HG03520 (cell line): ENCODE data around the gene ZNF346.

Experiments
- ATAC-seq: cut with Tn5 transposase; IDR thresholded peaks from one replicate; pipeline ENCODE4 v1.9.1; 2021; ENCODE audit warnings: mild to moderate bottlenecking, moderate library complexity; ENCODE audit not compliant: unreplicated experiment

Gene ZNF346

GRCh38 chr5:177066224-177066623 lies 43.7 kb downstream of the ZNF346 start:
- no peak for ATAC-seq

DNA sequence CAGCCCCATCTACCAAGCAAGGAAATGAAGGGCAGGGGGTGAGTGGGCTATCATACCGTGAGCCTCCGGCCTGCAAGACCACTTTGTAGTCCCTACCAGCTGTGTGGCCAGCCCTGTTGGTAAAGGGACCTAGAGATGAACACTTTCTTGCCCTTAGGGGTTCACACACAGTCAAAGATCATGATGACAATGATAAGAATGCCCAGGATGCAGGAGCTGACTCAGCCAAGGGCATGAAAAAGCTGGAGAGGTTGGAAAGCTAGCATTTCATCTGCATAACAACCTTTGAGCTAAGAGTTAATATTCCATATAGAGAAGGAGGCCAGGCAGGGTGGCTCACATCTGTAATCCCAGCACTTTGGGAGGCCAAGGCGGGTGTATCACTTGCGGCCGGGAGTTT lies 45.0 kb downstream of the ZNF346 start:
- ATAC-seq = no peak

DNA sequence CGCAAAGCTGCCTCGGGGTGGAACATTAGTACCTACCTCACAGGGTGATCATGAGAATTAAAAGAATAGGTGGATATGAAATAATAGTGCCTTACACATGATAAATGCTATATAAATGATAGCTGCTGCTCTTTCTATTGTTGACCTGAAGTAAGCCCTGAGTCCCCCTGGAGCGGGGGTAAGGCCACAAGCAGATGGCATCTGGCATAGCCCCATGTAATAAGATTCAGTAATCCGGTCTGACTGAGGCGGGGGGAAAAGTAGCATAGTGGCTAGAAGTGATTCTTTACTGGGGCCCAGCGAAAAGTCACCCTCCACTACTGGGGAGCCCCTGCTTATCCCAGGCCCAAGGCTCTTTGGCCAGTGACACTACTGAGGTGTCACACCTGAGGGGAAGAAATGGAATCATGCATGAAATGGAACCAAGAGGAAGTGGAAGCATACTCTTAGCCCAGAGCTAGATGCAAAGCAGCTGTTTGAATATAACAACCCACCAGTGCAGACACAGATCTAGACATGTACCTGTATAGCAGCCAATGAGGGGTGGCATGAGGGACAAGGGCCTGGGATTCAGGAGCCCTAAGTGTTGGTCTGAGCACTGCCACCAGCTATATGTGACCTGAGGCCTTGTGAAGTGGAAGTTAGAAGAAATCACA lies 48.2 kb downstream of the ZNF346 start:
- no peak for ATAC-seq

- no peak for ATAC-seq
Measured at GRCh38 chr5:177071666-177072385, 49.3 kb downstream of the ZNF346 start.

DNA sequence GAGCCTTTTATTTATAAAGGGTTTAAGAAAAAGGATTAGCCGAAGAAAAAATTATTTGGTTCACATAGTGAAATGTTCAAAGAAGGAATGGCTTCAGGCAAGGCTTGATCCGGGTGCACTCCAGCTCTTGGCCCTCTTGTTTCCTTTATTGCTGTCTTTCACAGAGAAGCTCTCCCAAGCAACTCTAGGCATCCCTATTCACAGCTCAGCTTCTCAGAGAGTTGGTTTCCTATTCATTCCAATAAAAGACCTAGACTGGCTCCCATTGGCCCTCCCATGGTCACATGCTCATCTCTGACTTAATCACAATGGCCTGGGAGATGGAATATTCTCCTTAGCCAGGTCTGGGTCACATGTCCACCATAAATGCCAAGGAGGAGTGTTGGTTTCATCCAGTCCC lies 54.8 kb downstream of the ZNF346 start:
- ATAC-seq = no peak

DNA sequence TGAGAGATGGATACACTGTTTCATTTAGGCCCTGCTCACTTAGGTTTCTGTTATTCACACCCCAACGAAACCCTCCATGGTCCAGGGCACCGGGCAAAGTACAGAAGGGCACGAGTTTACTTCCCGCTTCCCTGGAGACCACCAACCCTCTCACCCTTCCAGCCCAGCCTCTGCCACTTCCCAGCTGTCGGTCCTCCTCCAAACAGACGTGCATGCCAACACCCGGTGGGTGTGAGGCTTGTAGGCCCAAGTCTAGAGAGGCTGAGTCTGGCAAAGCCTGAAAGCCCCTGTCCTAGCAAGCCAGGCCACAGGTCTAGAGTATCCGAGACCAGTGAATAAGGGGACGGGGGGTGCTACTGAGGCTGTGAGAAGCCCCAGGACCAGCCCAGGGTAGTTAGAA lies 57.1 kb downstream of the ZNF346 start:
- ATAC-seq = no peak

GRCh38 chr5:177080265-177080664 lies 57.8 kb downstream of the ZNF346 start:
- no peak for ATAC-seq

DNA sequence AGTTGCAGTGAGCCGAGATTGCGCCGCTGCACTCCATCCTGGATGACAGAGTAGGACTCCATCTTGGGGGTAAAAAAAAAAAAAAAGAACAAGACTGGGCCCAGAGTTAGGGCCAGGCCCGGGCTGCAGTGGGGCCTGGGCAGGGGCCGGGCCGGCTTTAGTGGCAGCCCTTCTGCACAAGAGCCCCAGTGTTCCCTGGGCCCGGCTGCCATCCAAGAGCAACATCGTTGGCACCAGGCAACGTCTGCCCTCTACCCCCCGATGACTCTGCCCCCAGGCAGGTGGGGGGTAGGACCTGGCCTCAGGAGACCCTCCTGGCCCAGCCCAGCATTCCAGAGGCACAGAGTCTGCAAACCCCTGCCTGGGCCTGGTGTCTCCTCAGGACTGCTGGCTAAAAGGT lies 59.4 kb downstream of the ZNF346 start:
- ATAC-seq = no peak

DNA sequence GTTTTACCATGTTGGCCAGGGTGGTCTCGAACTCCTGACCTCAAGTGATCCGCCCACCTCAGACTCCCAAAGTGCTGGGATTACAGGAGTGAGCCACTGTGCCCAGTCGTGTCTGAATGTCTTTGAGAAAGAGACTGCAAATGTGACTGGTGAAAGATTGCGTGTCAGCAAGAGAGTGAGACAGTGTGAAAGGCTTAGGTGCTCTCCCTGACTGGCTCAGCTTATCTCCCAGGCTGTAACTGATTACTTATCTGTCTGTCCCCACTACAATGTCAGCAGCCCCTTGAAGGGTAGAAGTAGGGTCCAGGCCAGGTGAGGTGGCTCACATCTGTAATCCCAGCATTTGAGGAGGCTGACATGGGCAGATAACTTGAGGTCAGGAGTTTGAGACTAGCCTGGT lies 60.9 kb downstream of the ZNF346 start:
- no peak for ATAC-seq

DNA sequence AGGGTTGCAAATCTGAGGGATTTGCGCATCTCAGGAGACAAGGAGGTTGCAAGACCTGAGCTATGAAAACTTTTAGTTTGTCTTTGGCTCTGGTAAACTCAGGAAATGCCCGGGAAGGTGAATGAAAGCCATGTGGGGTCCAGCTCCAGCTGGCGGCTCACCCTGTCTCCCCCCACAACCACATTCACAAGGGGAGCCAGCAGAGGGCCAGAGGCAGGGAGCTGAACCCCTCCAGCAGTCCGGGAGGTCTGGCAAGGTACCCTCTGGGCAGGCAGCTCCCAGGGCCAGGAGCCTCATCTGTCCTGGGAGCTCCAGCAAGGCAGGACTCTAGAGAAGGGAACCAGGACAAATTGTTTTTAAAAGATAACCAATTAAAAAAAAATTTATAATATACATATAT lies 61.7 kb downstream of the ZNF346 start:
- ATAC-seq = no peak

DNA sequence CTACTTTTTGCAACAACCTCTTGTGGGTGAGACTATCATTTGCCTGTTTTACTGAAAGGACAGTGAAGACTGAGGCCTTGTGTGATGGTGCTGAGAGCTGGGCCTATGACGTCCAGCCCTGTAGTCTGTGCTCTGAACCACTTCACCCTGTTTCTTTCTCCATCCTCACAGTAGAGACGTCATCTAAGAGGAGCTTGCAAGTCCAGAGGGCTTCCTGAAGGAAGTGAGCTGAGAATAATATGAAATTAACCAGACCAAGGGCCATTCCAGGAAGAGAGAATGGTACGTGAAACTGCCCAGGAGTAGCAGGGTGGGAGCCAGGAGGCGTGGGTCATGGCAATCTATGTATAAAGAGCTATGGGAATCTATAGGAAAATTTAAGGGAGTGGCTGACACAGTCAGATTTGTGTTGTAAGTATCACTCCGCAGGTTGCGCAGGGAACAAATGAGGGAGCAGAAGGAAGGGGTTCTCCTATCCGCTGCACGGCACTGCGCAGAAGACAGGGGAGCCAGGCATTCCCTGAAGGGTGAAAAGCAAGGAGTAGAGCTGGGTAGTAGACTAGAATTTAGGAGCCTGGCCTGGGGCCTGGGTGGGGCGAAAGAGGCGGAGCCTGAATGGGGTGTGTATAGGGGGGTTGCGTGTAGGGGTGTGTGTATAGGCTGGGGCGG lies 63.6 kb downstream of the ZNF346 start:
- ATAC-seq = no peak

GRCh38 chr5:177086654-177087397 lies 64.3 kb downstream of the ZNF346 start, which contains the start of gene FGFR4:
Gene FGFR4, plus strand, starts transcription at chr5:177086915. Its CDS starts 2,688 bp downstream, at chr5:177089603.
- peak; percentile 48 for ATAC-seq

DNA sequence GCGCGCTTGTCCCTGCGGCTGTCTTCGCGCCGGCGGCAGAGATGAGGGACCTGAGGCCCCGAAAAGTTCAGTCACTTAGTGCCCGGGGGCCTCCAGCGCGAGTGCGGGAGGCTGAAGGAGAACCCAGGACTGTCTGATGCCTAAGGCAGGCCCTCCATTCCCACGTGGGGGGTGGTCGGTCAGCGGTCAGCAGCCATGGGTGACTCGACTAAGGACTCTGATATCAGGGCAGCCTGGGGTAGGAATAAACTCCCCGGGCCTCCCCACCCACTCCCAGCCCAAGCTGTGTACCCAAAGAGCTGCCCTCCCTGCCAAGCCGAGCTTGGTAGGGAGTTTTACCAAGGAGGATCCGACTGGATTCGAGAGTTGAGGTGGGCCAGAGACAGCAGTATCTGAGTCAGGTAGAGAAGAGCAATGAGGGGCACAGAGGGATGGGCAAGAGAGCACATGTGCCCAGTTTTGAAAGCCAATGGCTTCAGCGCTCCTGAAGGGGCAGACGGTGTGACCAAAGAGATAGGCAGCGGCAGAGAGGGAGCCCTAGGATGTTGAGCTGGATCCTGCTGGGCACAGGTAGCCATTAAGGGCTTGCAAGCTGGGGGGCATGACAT lies 65.0 kb downstream of the ZNF346 start:
- no peak for ATAC-seq

DNA sequence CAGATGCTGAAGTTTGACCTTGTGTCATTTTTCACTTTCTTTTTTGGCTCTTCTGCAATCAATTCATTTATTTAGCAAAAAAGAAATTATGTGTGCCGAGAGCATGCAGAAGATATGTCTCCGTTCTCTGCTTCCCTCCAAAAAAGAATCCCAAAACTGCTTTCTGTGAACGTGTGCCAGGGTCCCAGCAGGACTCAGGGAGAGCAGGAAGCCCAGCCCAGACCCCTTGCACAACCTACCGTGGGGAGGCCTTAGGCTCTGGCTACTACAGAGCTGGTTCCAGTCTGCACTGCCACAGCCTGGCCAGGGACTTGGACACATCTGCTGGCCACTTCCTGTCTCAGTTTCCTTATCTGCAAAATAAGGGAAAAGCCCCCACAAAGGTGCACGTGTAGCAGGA lies 66.6 kb downstream of the ZNF346 start:
- ATAC-seq = no peak

- ATAC-seq = no peak
Measured at GRCh38 chr5:177089825-177090641, 67.5 kb downstream of the ZNF346 start.

DNA sequence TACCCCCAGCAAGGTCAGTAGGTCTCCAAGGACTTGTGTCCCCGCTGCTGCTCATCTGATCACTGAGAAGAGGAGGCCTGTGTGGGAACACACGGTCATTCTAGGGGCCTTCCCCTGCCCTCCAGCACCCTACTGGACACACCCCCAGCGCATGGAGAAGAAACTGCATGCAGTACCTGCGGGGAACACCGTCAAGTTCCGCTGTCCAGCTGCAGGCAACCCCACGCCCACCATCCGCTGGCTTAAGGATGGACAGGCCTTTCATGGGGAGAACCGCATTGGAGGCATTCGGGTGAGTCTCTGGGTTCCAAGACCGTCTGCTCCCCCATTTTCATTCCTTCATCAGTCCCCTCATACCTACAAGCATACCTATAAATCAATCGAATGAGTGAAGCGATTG lies 68.3 kb downstream of the ZNF346 start:
- ATAC-seq = no peak

DNA sequence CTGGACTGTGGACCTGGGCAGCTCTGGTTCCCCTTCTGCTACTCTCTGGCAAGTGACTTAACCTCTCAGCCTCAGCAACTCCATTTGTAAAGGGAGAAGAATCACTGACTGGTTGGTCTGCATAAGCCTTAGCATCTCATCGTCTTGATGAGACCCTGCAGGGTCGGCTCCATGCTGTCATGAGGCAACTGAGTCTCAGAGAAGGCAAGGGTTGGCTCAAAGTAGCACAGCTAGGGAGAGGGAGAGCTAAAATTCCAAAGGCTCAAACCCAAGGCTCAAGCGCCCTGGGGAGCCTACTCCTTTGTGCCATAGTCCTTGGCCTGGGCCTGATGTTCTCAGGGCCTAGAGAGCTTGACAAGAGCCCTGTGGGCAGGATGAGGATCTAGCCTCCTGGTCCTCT lies 68.7 kb downstream of the ZNF346 start:
- ATAC-seq = no peak

DNA sequence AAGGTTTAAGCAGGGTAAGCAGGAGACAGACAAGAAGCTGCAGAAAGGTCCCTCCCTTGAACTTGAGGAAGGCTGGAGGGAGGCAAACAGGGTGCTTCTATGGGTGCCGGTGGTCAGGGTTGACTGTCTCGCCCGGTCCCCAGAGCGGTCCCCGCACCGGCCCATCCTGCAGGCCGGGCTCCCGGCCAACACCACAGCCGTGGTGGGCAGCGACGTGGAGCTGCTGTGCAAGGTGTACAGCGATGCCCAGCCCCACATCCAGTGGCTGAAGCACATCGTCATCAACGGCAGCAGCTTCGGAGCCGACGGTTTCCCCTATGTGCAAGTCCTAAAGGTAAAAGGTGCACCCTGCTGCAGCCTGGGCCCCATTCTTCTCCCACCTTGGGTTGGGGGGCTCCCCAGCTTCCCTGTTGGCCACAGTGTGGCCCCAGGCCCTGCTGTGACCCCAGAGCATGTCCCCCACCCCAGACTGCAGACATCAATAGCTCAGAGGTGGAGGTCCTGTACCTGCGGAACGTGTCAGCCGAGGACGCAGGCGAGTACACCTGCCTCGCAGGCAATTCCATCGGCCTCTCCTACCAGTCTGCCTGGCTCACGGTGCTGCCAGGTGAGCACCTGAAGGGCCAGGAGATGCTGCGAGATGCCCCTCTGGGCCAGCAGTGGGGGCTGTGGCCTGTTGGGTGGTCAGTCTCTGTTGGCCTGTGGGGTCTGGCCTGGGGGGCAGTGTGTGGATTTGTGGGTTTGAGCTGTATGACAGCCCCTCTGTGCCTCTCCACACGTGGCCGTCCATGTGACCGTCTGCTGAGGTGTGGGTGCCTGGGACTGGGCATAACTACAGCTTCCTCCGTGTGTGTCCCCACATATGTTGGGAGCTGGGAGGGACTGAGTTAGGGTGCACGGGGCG lies 69.9 kb downstream of the ZNF346 start:
- no peak for ATAC-seq

GRCh38 chr5:177093082-177093712 lies 70.7 kb downstream of the ZNF346 start:
- ATAC-seq = no peak
